A549 (cell line): ENCODE data around the gene VPS26A. TPM values are rescaled to one million over a fixed set of nuclear protein-coding genes. Genes with fewer than 3 reads are reported as not detected.

Source experiments
- ATAC-seq, 2 experiments: fragments of 200-7000 bp in 1 of 2; fragments of >200 bp in 1 of 2; cut with Nextera tagmentation in 1 of 2; cut with Tn5 transposase in 1 of 2; 3 replicates each; pipeline versions ENCODE4 v1.8.0 to v1.9.1; 2018 to 2020; ENCODE audit warnings: mild to moderate bottlenecking in 1 of 2, moderate library complexity in 1 of 2
- CTCF ChIA-PET: fragments of 300-600 bp; sonication (Branson Sonifier 250); formaldehyde crosslinking; extraction: SDS; loops from one replicate; lab custom pipeline; 2021; ENCODE audit warnings: antibody characterized with exemption, inconsistent platforms; lab: Yijun Ruan, JAX
- POLR2A ChIA-PET: fragments of 350-600 bp; formaldehyde crosslinking; extraction: SDS; loops from one replicate; lab custom pipeline; 2021; ENCODE audit warnings: antibody characterized with exemption, inconsistent platforms; lab: Yijun Ruan, JAX
- DNase-seq, 2 experiments: peaks; one replicate each; pipeline versions ENCODE4 v3.0.0 to v3.0.0-alpha.2; 2011 to 2016; ENCODE audit warnings: low read depth in 1 of 2, low spot score in 1 of 2
- FAIRE-seq: peaks from 2 replicates; lab custom pipeline; 2011; peaks lifted over from hg19 to GRCh38; lab: Jason Lieb, UNC
- H3K27ac ChIP-seq, 2 experiments: fragments of >200 bp; sonication (Bioruptor Twin); formaldehyde crosslinking; 3 replicates each; pipeline ENCODE4 v1.5.1; 2016 to 2017
- H3K4me1 ChIP-seq: fragments of >200 bp; sonication (Bioruptor Twin); formaldehyde crosslinking; 3 replicates; pipeline ENCODE4 v1.6.1; 2016
- H3K4me2 ChIP-seq: fragments of >200 bp; sonication (Bioruptor Twin); formaldehyde crosslinking; 3 replicates; pipeline ENCODE4 v1.6.1; 2016
- H3K4me3 ChIP-seq: fragments of >200 bp; sonication (Bioruptor Twin); formaldehyde crosslinking; 3 replicates; pipeline ENCODE4 v1.5.1; 2016
- H3K9me3 ChIP-seq: fragments of >200 bp; sonication (Bioruptor Twin); formaldehyde crosslinking; 3 replicates; pipeline ENCODE4 v1.6.1; 2016
- ATOH8 ChIP-seq: fragments of 250-450 bp; sonication (Bioruptor Pico); IDR thresholded peaks from 2 replicates; pipeline ENCODE4 v1.5.0; 2020; ENCODE audit warnings: low read depth, mild to moderate bottlenecking, moderate library complexity
- BCL3 ChIP-seq: fragments of >200 bp; sonication (Bioruptor Twin); formaldehyde crosslinking; IDR thresholded peaks from 3 replicates; pipeline ENCODE4 v1.6.1; 2016
- BHLHE40 ChIP-seq: IDR thresholded peaks from 2 replicates; pipeline ENCODE4 v1.6.1; 2012; ENCODE audit warnings: low read depth, low read length, inconsistent platforms
- CBX2 ChIP-seq: fragments of 200-600 bp; sonication (generic); IDR thresholded peaks from 2 replicates; pipeline ENCODE4 v1.6.1; 2016; ENCODE audit warnings: low read depth, mild to moderate bottlenecking, borderline replicate concordance
- CBX8 ChIP-seq: fragments of 200-600 bp; sonication (generic); IDR thresholded peaks from 2 replicates; pipeline ENCODE4 v1.6.1; 2016
- E2F6 ChIP-seq: IDR thresholded peaks from 2 replicates; pipeline ENCODE4 v1.6.1; 2012; ENCODE audit warnings: low read depth, borderline replicate concordance
- EHMT2 ChIP-seq: fragments of 200-600 bp; sonication (generic); IDR thresholded peaks from 2 replicates; pipeline ENCODE4 v1.6.1; 2016; ENCODE audit warnings: antibody characterized with exemption, low read depth, mild to moderate bottlenecking, moderate library complexity
- ELK1 ChIP-seq: fragments of 150-350 bp; IDR thresholded peaks from 2 replicates; pipeline ENCODE4 v1.6.1; 2014; ENCODE audit warnings: low read depth, mild to moderate bottlenecking, low read length
- FOSB ChIP-seq: fragments of 250-450 bp; sonication (Bioruptor Pico); IDR thresholded peaks from 2 replicates; pipeline ENCODE4 v1.5.0; 2020; ENCODE audit warnings: mild to moderate bottlenecking, moderate library complexity
- GATA3 ChIP-seq: IDR thresholded peaks from 2 replicates; pipeline ENCODE4 v1.6.1; 2012; ENCODE audit warnings: borderline replicate concordance
- HOXB13 ChIP-seq: fragments of 250-450 bp; sonication (Bioruptor Pico); IDR thresholded peaks from 2 replicates; pipeline ENCODE4 v1.5.0; 2020; ENCODE audit warnings: low read depth, mild to moderate bottlenecking, moderate library complexity
- HOXB5 ChIP-seq: fragments of 250-450 bp; sonication (Bioruptor Pico); IDR thresholded peaks from 2 replicates; pipeline ENCODE4 v1.5.0; 2020; ENCODE audit warnings: mild to moderate bottlenecking, moderate library complexity
- JUN ChIP-seq, 2 experiments: fragments of >200 bp; sonication (Bioruptor Twin); formaldehyde crosslinking; IDR thresholded peaks; 2 replicates in 1 of 2; 3 replicates in 1 of 2; pipeline ENCODE4 v1.6.1; 2016 to 2017
- MAZ ChIP-seq: fragments of 150-350 bp; IDR thresholded peaks from 2 replicates; pipeline ENCODE4 v1.6.1; 2014; ENCODE audit warnings: antibody characterized with exemption, low read depth, low read length, borderline replicate concordance
- NPAS2 ChIP-seq: fragments of 250-450 bp; sonication (Bioruptor Pico); IDR thresholded peaks from 2 replicates; pipeline ENCODE4 v1.8.0; 2022; ENCODE audit warnings: mild to moderate bottlenecking, moderate library complexity, borderline replicate concordance
- POLR2A ChIP-seq: IDR thresholded peaks from 2 replicates; pipeline ENCODE4 v1.6.1; 2012; ENCODE audit warnings: mild to moderate bottlenecking, low read length
- POLR2AphosphoS2 ChIP-seq: conservative IDR thresholded peaks from 2 replicates; pipeline ENCODE4 v1.6.1; 2012; ENCODE audit warnings: low read length, improper control_type of control experiment, inconsistent platforms
- RAD21 ChIP-seq, 2 experiments: fragments of >200 bp in 1 of 2; sonication (Bioruptor Twin) in 1 of 2; formaldehyde crosslinking in 1 of 2; IDR thresholded peaks in 1 of 2; conservative IDR thresholded peaks in 1 of 2; 2 replicates in 1 of 2; 3 replicates in 1 of 2; pipeline ENCODE4 v1.6.1; 2012 to 2018; ENCODE audit warnings: inconsistent platforms in 1 of 2
- RARB ChIP-seq: fragments of 250-450 bp; sonication (Bioruptor Pico); IDR thresholded peaks from 2 replicates; pipeline ENCODE4 v1.8.0; 2021; ENCODE audit warnings: mild to moderate bottlenecking, moderate library complexity
- RFX5 ChIP-seq: fragments of 450-650 bp; IDR thresholded peaks from 2 replicates; pipeline ENCODE4 v1.7.1; 2014; ENCODE audit warnings: antibody characterized with exemption, mild to moderate bottlenecking, moderate library complexity
- RNF2 ChIP-seq: fragments of 200-600 bp; sonication (generic); IDR thresholded peaks from 2 replicates; pipeline ENCODE4 v1.6.1; 2016; ENCODE audit warnings: low read depth, mild to moderate bottlenecking, antibody characterized with exemption, moderate library complexity, borderline replicate concordance
- ZC3H11A ChIP-seq: fragments of 450-650 bp; IDR thresholded peaks from 2 replicates; pipeline ENCODE4 v1.6.1; 2014; ENCODE audit warnings: antibody characterized with exemption, mild to moderate bottlenecking
- ZFP36 ChIP-seq: fragments of 450-650 bp; IDR thresholded peaks from 2 replicates; pipeline ENCODE4 v1.6.1; 2014; ENCODE audit warnings: borderline replicate concordance; ENCODE audit not compliant: partially characterized antibody
- ZNF302 ChIP-seq: fragments of 250-450 bp; sonication (Bioruptor Pico); IDR thresholded peaks from 2 replicates; pipeline ENCODE4 v1.9.0; 2021; ENCODE audit warnings: inconsistent platforms, mild to moderate bottlenecking, moderate library complexity
- WGBS: methylation state at CpG from one replicate; pipeline ENCODE4 v1.1.6; 2017; ENCODE audit errors: missing lambda C conversion rate; 5-methylcytosine and 5-hydroxymethylcytosine counted together
- polyA plus RNA-seq, 4 experiments: library from polyadenylated mRNA; depleted of rRNA in 3 of 4; stranded (reverse); fragments of >200 nt; fragmentation: RNase III in 1 of 4; extraction: RNeasy Plus Mini Kit Qiagen cat#74134 plus additional on column Dnase treatment in 1 of 4; gene quantifications; 2 replicates in 3 of 4; 3 replicates in 1 of 4; pipeline ENCODE4 v1.2.3, GENCODE V29; 2011 to 2017
- TF ChIP-seq, protein P1 (sequence below): fragments of 250-450 bp; sonication (Bioruptor Pico); IDR thresholded peaks from 2 replicates; pipeline ENCODE4 v1.5.0; 2021; ENCODE audit warnings: mild to moderate bottlenecking, moderate library complexity, borderline replicate concordance
- TF ChIP-seq, protein P2 (sequence below): IDR thresholded peaks from 2 replicates; pipeline ENCODE4 v1.6.1; 2012
- TF ChIP-seq, protein P3 (sequence below): fragments of >200 bp; sonication (Bioruptor Twin); formaldehyde crosslinking; IDR thresholded peaks from 3 replicates; pipeline ENCODE4 v1.5.1; 2016

VPS26A gene
- polyA plus RNA-seq, 2 of the 4 experiments (the other 2 are of a cell fraction): 52.6 to 62.6 TPM

DNA sequence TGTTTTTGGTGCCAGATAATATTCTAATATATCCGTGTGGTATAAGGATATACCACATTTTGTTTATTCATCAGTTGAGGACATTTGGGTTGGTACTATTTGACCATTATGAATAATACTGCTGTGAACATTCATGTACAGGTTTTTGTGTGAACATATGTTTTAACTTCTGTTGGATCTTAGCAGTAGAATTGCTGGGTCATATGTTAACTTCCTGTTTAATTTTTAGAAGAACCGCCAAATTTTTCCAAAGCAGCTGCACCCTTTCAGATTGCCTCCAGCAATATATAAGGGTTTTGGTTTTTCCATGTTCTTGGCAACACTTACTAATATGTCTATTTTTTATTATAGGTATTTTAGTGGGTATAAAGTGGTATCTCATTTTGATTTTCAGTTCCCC is 22.8 kb downstream of the VPS26A start:
- POLR2A ChIA-PET: no interaction called here

DNA sequence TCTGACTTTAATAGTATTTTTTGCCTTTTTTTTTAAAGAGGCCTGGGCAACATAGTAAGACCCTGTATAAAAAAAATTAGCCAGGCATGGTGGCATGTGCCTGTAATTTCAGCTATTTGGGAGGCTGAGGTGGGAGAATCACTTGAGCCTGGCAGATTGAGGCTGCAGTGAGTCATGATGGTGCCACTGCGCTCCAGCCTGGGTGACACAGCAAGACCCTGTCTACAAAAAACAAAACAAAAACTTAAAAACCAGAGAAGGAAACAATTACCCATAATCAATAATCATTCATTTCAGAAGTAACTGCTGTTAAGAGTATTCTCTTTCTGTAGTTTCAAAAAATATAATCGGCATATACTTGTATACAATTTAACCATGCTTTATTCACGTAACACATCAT is 28.0 kb downstream of the VPS26A start:
- Histone ChIP-seq H3K27ac (no peak overlapping the region), H3K9me3 (no peaks in the 10 kb centered on the region), H3K4me1 (no peaks in the 10 kb centered on the region), H3K4me3 (no peak overlapping the region), H3K4me2 (no peak overlapping the region)
- WGBS: 92% methylated on average over 3 of the region's 3 CpGs
- ChIA-PET CTCF (no interaction called here), POLR2A (no interaction called here)
- DNase-seq: no peak
- TF ChIP-seq RAD21 (conservative IDR thresholded peaks at IDR 0.05 in 1 of 2, IDR thresholded peaks at IDR 0.05 in 1 of 2) (no peak), ELK1 (no peak), ATOH8 (no peak), E2F6 (no peak), POLR2A (no peak), RFX5 (no peak), NPAS2 (CRISPR knock-in tag) (no peak), HOXB5 (no peak), EHMT2 (no peak), POLR2AphosphoS2 (no peak)
- TF ChIP-seq, protein P1, sequence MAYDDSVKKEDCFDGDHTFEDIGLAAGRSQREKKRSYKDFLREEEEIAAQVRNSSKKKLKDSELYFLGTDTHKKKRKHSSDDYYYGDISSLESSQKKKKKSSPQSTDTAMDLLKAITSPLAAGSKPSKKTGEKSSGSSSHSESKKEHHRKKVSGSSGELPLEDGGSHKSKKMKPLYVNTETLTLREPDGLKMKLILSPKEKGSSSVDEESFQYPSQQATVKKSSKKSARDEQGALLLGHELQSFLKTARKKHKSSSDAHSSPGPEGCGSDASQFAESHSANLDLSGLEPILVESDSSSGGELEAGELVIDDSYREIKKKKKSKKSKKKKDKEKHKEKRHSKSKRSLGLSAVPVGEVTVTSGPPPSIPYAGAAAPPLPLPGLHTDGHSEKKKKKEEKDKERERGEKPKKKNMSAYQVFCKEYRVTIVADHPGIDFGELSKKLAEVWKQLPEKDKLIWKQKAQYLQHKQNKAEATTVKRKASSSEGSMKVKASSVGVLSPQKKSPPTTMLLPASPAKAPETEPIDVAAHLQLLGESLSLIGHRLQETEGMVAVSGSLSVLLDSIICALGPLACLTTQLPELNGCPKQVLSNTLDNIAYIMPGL (CRISPR knock-in tag): no peak
- TF ChIP-seq, protein P2, sequence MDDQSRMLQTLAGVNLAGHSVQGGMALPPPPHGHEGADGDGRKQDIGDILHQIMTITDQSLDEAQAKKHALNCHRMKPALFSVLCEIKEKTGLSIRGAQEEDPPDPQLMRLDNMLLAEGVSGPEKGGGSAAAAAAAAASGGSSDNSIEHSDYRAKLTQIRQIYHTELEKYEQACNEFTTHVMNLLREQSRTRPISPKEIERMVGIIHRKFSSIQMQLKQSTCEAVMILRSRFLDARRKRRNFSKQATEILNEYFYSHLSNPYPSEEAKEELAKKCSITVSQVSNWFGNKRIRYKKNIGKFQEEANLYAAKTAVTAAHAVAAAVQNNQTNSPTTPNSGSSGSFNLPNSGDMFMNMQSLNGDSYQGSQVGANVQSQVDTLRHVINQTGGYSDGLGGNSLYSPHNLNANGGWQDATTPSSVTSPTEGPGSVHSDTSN: no peak
- FAIRE-seq: no peak
- no peak for ATAC-seq

More for the DNA sequence above, 22.8 kb downstream of the VPS26A start:
- TF ChIP-seq HOXB13 (no peak), BHLHE40 (no peak)
- CTCF ChIA-PET: no interaction called here
- DNase-seq: no peak
- no peaks in the 10 kb centered on the region for H3K4me1 ChIP-seq
- FAIRE-seq: no peak
- 86% methylated on average over 2 of the region's 2 CpGs for WGBS
- no peak overlapping the region for H3K4me2 ChIP-seq
- no peak for ATAC-seq
- no peak overlapping the region for H3K27ac ChIP-seq
- no peak overlapping the region for H3K4me3 ChIP-seq
- H3K9me3 ChIP-seq: no peaks in the 10 kb centered on the region

- Histone ChIP-seq H3K9me3 (no peaks in the 10 kb centered on the region), H3K4me3 (no peak overlapping the region), H3K4me1 (no peaks in the 10 kb centered on the region), H3K4me2 (no peak overlapping the region), H3K27ac (no peak overlapping the region)
- CTCF ChIA-PET: interaction anchor here (0.6 to 0.7 kb wide), 3 partner anchors 21 to 134 kb away, joined by 3 to 5 read pairs (median 4); no protein-coding TSS in a partner anchor
- DNase-seq (no peak), ATAC-seq (no peak), FAIRE-seq (no peak)
- POLR2A ChIA-PET: interaction anchor here (0.7 kb wide), 1 partner anchor 105 kb away, joined by 3 read pairs; no protein-coding TSS in a partner anchor
- 92% methylated on average over 6 of the region's 6 CpGs for WGBS
- TF ChIP-seq MAZ: no peak
- TF ChIP-seq, protein P3, sequence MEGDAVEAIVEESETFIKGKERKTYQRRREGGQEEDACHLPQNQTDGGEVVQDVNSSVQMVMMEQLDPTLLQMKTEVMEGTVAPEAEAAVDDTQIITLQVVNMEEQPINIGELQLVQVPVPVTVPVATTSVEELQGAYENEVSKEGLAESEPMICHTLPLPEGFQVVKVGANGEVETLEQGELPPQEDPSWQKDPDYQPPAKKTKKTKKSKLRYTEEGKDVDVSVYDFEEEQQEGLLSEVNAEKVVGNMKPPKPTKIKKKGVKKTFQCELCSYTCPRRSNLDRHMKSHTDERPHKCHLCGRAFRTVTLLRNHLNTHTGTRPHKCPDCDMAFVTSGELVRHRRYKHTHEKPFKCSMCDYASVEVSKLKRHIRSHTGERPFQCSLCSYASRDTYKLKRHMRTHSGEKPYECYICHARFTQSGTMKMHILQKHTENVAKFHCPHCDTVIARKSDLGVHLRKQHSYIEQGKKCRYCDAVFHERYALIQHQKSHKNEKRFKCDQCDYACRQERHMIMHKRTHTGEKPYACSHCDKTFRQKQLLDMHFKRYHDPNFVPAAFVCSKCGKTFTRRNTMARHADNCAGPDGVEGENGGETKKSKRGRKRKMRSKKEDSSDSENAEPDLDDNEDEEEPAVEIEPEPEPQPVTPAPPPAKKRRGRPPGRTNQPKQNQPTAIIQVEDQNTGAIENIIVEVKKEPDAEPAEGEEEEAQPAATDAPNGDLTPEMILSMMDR: no peak
- no peak for TF ChIP-seq RNF2
- no peak for TF ChIP-seq CBX2
- no peak for TF ChIP-seq CBX8
- TF ChIP-seq FOSB (CRISPR knock-in tag): no peak
- no peak for TF ChIP-seq ZC3H11A
- TF ChIP-seq JUN (IDR thresholded peaks at IDR 0.05): no peak
- TF ChIP-seq ZFP36: no peak
- no peak for TF ChIP-seq POLR2A
- no peak for TF ChIP-seq BCL3
- TF ChIP-seq RARB (CRISPR knock-in tag): no peak
- no peak for TF ChIP-seq HOXB13
- no peak for TF ChIP-seq ZNF302 (CRISPR knock-in tag)
- no peak for TF ChIP-seq GATA3
Observed at GRCh38 chr10:69153227-69153626, 29.2 kb downstream of the VPS26A start.
